AG04449 (cell line): ENCODE data around the gene FRMD4B.

Source experiments
- CTCF ChIA-PET: fragments of 350-600 bp; formaldehyde crosslinking; extraction: SDS; loops from one replicate; lab custom pipeline; 2021; ENCODE audit warnings: antibody characterized with exemption; lab: Yijun Ruan, JAX
- POLR2A ChIA-PET: fragments of 400-600, 350-600 bp; formaldehyde crosslinking; extraction: SDS; loops from one replicate; lab custom pipeline; 2020; ENCODE audit warnings: antibody characterized with exemption, inconsistent platforms; lab: Yijun Ruan, JAX
- DNase-seq: peaks from one replicate; pipeline ENCODE4 v3.0.0-alpha.2; 2010; ENCODE audit warnings: low read depth, low spot score
- H3K4me3 ChIP-seq: 2 replicates; pipeline ENCODE4 v1.5.1; 2011; ENCODE audit warnings: low read depth, mild to moderate bottlenecking, control low read depth, low read length
- TF ChIP-seq, protein P1 (sequence below): IDR thresholded peaks from one replicate; pipeline ENCODE4 v1.5.1; 2011; ENCODE audit warnings: mild to moderate bottlenecking, moderate library complexity, low read length, control low read depth, inconsistent platforms; ENCODE audit not compliant: insufficient read depth; ENCODE audit errors: missing control alignments

The FRMD4B gene

DNA sequence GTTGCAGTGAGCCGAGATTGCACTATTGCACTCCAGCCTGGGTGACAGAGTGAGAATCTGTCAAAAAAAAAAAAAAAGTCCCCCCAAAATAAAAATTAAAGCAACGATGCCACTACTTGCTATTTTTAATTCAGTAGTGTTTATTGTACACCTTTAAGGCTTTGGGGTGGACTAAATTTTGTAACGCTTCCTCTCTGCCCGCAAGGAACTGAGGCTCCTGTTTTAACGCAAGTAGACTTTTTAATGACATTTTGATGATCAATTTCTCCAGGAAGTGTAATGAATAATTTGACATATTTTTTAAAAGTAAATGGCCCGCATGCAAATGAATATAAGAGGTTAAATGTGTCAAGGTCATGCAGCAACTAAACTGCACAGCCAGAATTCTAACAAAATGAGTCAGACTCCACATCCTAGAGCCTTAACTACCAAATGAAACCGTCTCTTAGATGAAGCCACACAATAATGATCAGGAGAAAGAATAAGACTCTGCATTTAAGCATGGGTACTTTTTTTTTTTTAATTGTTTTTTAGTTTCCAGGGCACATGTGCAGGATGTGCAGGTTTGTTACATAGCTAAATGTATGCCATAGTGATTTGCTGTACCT, 166.7 kb downstream of the FRMD4B start:
- TF ChIP-seq, protein P1, sequence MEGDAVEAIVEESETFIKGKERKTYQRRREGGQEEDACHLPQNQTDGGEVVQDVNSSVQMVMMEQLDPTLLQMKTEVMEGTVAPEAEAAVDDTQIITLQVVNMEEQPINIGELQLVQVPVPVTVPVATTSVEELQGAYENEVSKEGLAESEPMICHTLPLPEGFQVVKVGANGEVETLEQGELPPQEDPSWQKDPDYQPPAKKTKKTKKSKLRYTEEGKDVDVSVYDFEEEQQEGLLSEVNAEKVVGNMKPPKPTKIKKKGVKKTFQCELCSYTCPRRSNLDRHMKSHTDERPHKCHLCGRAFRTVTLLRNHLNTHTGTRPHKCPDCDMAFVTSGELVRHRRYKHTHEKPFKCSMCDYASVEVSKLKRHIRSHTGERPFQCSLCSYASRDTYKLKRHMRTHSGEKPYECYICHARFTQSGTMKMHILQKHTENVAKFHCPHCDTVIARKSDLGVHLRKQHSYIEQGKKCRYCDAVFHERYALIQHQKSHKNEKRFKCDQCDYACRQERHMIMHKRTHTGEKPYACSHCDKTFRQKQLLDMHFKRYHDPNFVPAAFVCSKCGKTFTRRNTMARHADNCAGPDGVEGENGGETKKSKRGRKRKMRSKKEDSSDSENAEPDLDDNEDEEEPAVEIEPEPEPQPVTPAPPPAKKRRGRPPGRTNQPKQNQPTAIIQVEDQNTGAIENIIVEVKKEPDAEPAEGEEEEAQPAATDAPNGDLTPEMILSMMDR, result no peak
- ChIA-PET POLR2A (no interaction called here), CTCF (interaction anchor here (0.6 to 1.3 kb wide), 2 partner anchors 57 to 158 kb away, joined by 3 read pairs; no protein-coding TSS in a partner anchor)
- no peak for DNase-seq
- H3K4me3 ChIP-seq, result no peak overlapping the region

DNA sequence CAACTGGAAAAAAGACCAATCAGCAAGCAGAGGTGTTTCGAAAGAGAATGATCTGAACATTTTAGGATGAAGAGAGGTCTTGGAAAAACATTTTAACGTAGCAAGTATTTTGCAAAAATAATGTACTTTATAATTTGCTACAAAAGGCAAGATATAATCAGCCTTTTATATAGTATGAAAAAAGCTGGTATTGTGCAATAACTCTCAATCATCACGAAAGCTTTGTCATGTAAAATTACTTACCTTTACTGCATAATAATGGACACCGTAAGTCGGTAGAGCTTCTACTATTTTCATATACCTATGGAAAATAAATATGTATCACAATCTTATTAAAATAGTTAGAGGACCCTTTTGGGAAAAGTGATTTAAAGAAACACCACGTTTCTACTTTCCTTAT, 167.8 kb downstream of the FRMD4B start:
- TF ChIP-seq, protein P1, result no peak
- DNase-seq, result no peak
- ChIA-PET CTCF (interaction anchor here (1.3 kb wide), 1 partner anchor 56 kb away, joined by 3 read pairs; no protein-coding TSS in a partner anchor), POLR2A (no interaction called here)
- H3K4me3 ChIP-seq, result no peak overlapping the region

DNA sequence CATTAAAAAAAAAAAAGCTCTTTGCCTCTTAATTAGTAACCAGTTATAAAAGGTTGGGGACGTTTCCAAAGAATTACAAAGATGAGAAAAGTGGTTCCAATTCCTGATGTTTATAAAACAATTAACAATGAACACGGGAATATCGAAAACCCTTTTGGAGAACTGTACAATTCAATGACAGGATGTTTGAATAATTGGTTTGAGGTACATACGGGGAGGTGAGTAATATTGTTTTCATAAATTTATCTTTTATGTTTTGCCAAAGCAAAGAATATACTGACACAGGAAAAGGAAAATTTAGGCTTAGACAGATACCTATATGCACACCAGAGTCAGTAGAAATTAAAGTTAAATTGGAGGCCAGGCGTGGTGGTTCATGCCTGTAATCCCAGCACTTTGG, 168.9 kb downstream of the FRMD4B start:
- CTCF ChIA-PET, result no interaction called here
- POLR2A ChIA-PET, result no interaction called here
- H3K4me3 ChIP-seq, result no peak overlapping the region
- TF ChIP-seq, protein P1, result no peak
- no peak for DNase-seq

DNA sequence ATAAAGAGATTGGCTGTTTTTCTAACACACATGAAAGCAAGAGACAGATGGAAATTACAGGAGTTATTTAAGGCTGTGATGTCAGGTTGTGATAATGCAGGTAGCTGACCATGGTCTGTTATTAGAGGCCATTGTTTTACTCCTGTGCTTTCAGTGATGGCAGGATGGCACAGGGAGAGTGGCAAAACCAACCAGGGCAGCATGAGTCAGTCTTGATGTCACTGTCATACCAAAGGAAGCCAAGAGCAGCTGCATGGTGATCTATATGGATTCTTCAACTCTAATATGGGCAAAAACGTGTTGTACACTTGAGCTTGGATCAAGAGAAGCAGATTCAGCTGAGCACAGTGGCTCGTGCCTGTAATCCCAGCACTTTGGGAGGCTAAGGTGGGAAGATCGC, 171.6 kb downstream of the FRMD4B start:
- CTCF ChIA-PET, result interaction anchor here (1.2 to 1.3 kb wide), 3 partner anchors 12 to 92 kb away, joined by 3 to 6 read pairs (median 4); no protein-coding TSS in a partner anchor
- POLR2A ChIA-PET, result no interaction called here
- TF ChIP-seq, protein P1, result no peak
- H3K4me3 ChIP-seq, result no peak overlapping the region
- DNase-seq, result no peak

DNA sequence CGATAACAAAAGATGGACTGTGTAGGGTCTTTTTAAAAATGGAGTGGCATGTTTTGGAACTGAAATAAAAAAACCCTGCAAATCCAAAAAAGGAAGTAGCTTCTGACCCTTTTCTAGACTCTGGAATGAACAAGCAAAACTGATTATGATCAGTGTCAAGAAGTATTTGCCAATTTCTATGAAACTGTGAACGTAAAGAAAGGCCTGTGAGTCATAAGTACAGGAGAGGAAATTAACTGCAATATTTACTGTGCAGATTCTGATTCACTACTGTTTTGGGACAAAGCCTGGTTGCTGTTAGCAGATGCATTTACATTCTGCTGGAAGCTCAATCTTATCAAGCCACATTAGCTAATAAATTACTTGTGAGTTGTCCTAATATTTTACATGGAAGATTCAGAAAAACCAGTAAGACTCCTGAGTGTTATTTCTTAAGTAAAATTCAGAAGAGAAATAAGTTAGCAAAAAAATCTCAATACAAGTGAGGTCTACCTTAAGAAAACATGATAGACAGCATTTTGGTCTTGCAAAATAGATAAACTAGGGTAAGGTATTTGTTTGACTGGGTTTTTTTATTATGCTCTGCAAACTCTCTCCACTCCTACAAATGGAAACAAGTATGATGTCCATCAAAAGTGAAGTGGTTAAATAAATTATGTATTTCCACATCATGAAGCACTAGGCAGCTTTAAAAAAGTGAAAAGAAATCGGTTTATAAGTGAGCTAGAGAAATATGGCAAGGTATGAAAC, 173.3 kb downstream of the FRMD4B start:
- ChIA-PET CTCF (interaction anchor here (0.6 to 1.7 kb wide), 4 partner anchors 11 to 94 kb away, joined by 3 to 7 read pairs (median 4); no protein-coding TSS in a partner anchor), POLR2A (no interaction called here)
- peak; percentile 44 for DNase-seq
- TF ChIP-seq, protein P1, result no peak
- no peak overlapping the region for H3K4me3 ChIP-seq

DNA sequence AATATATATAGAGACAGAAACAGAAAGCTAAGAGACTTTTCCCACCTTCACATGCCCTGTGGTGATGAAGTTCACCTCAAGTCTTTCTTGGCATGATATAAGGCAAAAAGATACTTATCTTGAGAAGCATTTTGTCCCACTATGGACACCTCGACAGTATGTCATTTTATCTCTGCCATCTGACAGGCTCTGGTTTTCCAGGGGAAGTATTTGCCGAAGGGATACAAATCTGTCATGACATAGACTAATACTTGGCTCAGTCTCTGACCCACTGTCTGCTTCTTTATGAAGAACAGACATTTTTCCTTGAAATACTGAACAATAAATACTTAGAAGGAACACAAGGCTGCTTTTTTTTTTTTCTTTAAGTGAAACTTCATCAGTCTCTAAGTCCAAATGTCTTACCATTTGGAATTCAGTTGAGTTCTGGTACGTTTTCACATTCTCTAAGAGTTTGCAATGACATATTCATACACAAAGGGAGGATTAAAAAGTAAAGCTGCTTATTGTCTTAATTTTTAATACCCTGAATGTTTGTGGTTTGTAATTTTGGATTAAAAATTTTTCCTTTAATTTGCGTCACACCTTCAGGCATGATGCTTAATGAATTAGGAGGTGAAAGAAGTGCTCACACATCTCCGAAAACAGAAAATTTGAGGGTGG, 175.7 kb downstream of the FRMD4B start:
- ChIA-PET POLR2A (no interaction called here), CTCF (no interaction called here)
- no peak for DNase-seq

More for the DNA sequence above, 175.7 kb downstream of the FRMD4B start:
- TF ChIP-seq, protein P1, result no peak
- H3K4me3 ChIP-seq, result no peak overlapping the region
